A673 (cell line): Measurements from ENCODE around the gene BCAR3.

ENCODE experiments used
- CTCF ChIP-seq: fragments of 300-800, 200-600 bp; sonication (generic); conservative IDR thresholded peaks from 2 replicates; pipeline ENCODE4 v1.5.1; 2017; ENCODE audit warnings: low read depth, mild to moderate bottlenecking, antibody characterized with exemption, low read length, moderate library complexity, mixed read lengths
- EZH2 ChIP-seq: fragments of 200-600 bp; sonication (generic); IDR thresholded peaks from 2 replicates; pipeline ENCODE4 v1.6.1; 2017; ENCODE audit warnings: borderline replicate concordance, low read depth, mild to moderate bottlenecking, mixed read lengths, antibody characterized with exemption, low read length; ENCODE audit not compliant: poor library complexity, severe bottlenecking

GRCh38 chr1:93729906-93730305 lies 48.3 kb upstream of the BCAR3 start:
- TF ChIP-seq CTCF (no peak), EZH2 (no peak)
